TTC549 (cell line): ENCODE data around the gene DHDH.
A peak's percentile ranks its signal among the peaks of the same experiment; 100 is the strongest.

ENCODE experiments used
- FAIRE-seq: peaks from 2 replicates; lab custom pipeline; 2012; peaks lifted over from hg19 to GRCh38; lab: Jason Lieb, UNC

DHDH gene

GRCh38 chr19:48993175-48994034 is 59.9 kb downstream of the DHDH start, which contains the start of the genes GYS1 and RUVBL2:
GYS1 (minus strand) TSS chr19:48993309; CDS start chr19:48993112, 197 bp downstream.
RUVBL2 (plus strand) TSS chr19:48993887; CDS start chr19:48993912, 25 bp downstream.
- peak; percentile 94 for FAIRE-seq

DNA sequence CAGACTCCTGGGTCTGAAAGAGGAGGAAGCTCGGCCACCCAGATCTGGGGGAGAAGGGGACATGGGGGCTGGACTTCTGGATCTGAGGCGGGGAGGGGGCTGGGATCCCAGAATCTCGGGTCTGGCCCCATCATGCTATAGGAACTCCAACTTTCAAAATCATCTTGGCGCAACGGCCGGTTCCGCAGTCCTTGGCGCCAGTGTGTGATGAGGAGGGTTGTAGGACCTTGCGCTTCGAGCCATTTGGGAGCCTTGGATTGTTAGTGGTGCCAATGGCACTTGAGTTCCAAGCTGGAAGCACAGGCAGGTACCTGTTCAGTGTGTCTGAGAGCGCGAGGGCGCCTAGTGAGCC is 60.5 kb downstream of the DHDH start:
- FAIRE-seq: no peak
